Nephron (organoid): ENCODE data around the gene PTPRM.

Source experiments
- H3K27ac Mint-ChIP-seq, 3 experiments: 2 replicates each; pipeline ENCODE4 v1.8.0; 2020; ENCODE audit warnings: mixed read lengths in 3 of 3, mild to moderate bottlenecking in 2 of 3, moderate library complexity in 1 of 3
- H3K27me3 Mint-ChIP-seq: 2 replicates; pipeline ENCODE4 v1.8.0; 2021; ENCODE audit warnings: low read depth, mild to moderate bottlenecking, moderate library complexity, mixed read lengths
- H3K36me3 Mint-ChIP-seq: 2 replicates; pipeline ENCODE4 v1.8.0; 2020; ENCODE audit warnings: low read depth, mixed read lengths
- H3K4me1 Mint-ChIP-seq: 2 replicates; pipeline ENCODE4 v1.8.0; 2020; ENCODE audit warnings: mixed read lengths
- H3K4me3 Mint-ChIP-seq, 3 experiments: 2 replicates each; pipeline ENCODE4 v1.8.0; 2020; ENCODE audit warnings: mild to moderate bottlenecking in 3 of 3, mixed read lengths in 3 of 3, moderate library complexity in 2 of 3
- H3K9me3 Mint-ChIP-seq: 2 replicates; pipeline ENCODE4 v1.8.0; 2020; ENCODE audit warnings: mixed read lengths
- CTCF ChIP-seq, 3 experiments: fragments of 200-600 bp; sonication (generic); IDR thresholded peaks; one replicate each; pipeline ENCODE4 v1.5.0; 2021; ENCODE audit warnings: antibody characterized with exemption in 3 of 3; ENCODE audit not compliant: unreplicated experiment in 3 of 3

The PTPRM gene

GRCh38 chr18:7914834-7915670 lies 347.9 kb downstream of the PTPRM start:
- Mint-ChIP-seq H3K4me3 (no peak overlapping the region), H3K4me1 (peaks cover 4% of the 10 kb centered on the region), H3K9me3 (peaks cover 6% of the 10 kb centered on the region), H3K36me3 (peaks cover 3% of the 10 kb centered on the region), H3K27ac (no peak overlapping the region), H3K27me3 (no peaks in the 10 kb centered on the region)
- TF ChIP-seq CTCF (IDR thresholded peaks at IDR 0.05; ENCODE audit: unreplicated experiment in 3 of 3): no peak

GRCh38 chr18:7918701-7919100 lies 351.6 kb downstream of the PTPRM start:
- no peak overlapping the region for H3K27ac Mint-ChIP-seq
- H3K36me3 Mint-ChIP-seq: peaks cover 3% of the 10 kb centered on the region
- H3K27me3 Mint-ChIP-seq: no peaks in the 10 kb centered on the region
- no peak overlapping the region for H3K4me3 Mint-ChIP-seq
- peaks cover 4% of the 10 kb centered on the region for H3K4me1 Mint-ChIP-seq
- H3K9me3 Mint-ChIP-seq: peaks cover 22% of the 10 kb centered on the region
- no peak for TF ChIP-seq CTCF (IDR thresholded peaks at IDR 0.05; ENCODE audit: unreplicated experiment in 3 of 3)

- H3K36me3 Mint-ChIP-seq: peaks cover 3% of the 10 kb centered on the region
- TF ChIP-seq CTCF (IDR thresholded peaks at IDR 0.05; ENCODE audit: unreplicated experiment in 3 of 3): no peak
- H3K9me3 Mint-ChIP-seq: peaks cover 22% of the 10 kb centered on the region
- H3K4me1 Mint-ChIP-seq: peaks cover 4% of the 10 kb centered on the region
- no peak overlapping the region for H3K27ac Mint-ChIP-seq
- no peak overlapping the region for H3K4me3 Mint-ChIP-seq
- H3K27me3 Mint-ChIP-seq: no peaks in the 10 kb centered on the region
These were observed 352.4 kb downstream of the PTPRM start for GRCh38 chr18:7919565-7919964.

GRCh38 chr18:7921938-7922587 lies 354.9 kb downstream of the PTPRM start:
- Mint-ChIP-seq H3K36me3 (peaks cover 3% of the 10 kb centered on the region), H3K4me3 (no peak overlapping the region), H3K9me3 (peaks cover 22% of the 10 kb centered on the region), H3K4me1 (peaks cover 13% of the 10 kb centered on the region), H3K27ac (no peak overlapping the region), H3K27me3 (no peaks in the 10 kb centered on the region)
- TF ChIP-seq CTCF (IDR thresholded peaks at IDR 0.05; ENCODE audit: unreplicated experiment in 3 of 3): no peak

- Mint-ChIP-seq H3K9me3 (peaks cover 22% of the 10 kb centered on the region), H3K36me3 (no peaks in the 10 kb centered on the region)
These were observed 356.0 kb downstream of the PTPRM start for GRCh38 chr18:7923105-7923504.

More at GRCh38 chr18:7923105-7923504, 356.0 kb downstream of the PTPRM start:
- Mint-ChIP-seq H3K27ac (no peak overlapping the region), H3K27me3 (no peaks in the 10 kb centered on the region), H3K4me1 (peaks cover 23% of the 10 kb centered on the region), H3K4me3 (no peak overlapping the region)
- TF ChIP-seq CTCF (IDR thresholded peaks at IDR 0.05; ENCODE audit: unreplicated experiment in 3 of 3): no peak
